ENCODE results near the gene STK35. TPM values are rescaled to one million over a fixed set of nuclear protein-coding genes. Genes with fewer than 3 reads are reported as not detected.

The STK35 gene
- total and polyA plus RNA-seq, 2 experiments from 2014 or later, result 14.2 to 22.9 TPM

- peak; percentile 24 for DNase-seq (ENCODE audit: low spot score)
- H3K4me2 ChIP-seq, result no peak overlapping the region
- H3K27me3 ChIP-seq, result no peaks in the 10 kb centered on the region
- no peaks in the 10 kb centered on the region for H3K4me1 ChIP-seq (ENCODE audit: insufficient read depth)
- no peak for TF ChIP-seq CTCF (IDR thresholded peaks at IDR 0.05; ENCODE audit: poor library complexity)
- TF ChIP-seq EZH2 (IDR thresholded peaks at IDR 0.05; ENCODE audit: borderline replicate concordance), result no peak
- TF ChIP-seq EZH2phosphoT487 (IDR thresholded peaks at IDR 0.05; ENCODE audit: low read depth, severe bottlenecking, unreplicated experiment), result no peak
- WGBS (ENCODE audit: low lambda C conversion rate, missing lambda C conversion rate), result 83% methylated on average over 2 of the region's 2 CpGs
- H3K36me3 ChIP-seq (replicated peaks; ENCODE audit: insufficient read depth, low read depth), result no peaks in the 10 kb centered on the region
- peak overlapping the region; percentile 20 for H3K27ac ChIP-seq
- peaks cover 100% of the 10 kb centered on the region for H3K79me2 ChIP-seq
- no peaks in the 10 kb centered on the region for H3K9me2 ChIP-seq (replicated peaks; ENCODE audit: insufficient read depth)
- no peak overlapping the region for H2AFZ ChIP-seq
- H3K4me3 ChIP-seq, result no peak overlapping the region
- peaks cover 96% of the 10 kb centered on the region for H4K20me1 ChIP-seq (ENCODE audit: insufficient read depth, poor library complexity, severe bottlenecking)
- no peaks in the 10 kb centered on the region for H3K9me3 ChIP-seq (ENCODE audit: low read depth)
Measured at GRCh38 chr20:2114990-2115681, 13.5 kb downstream of the STK35 start.

DNA sequence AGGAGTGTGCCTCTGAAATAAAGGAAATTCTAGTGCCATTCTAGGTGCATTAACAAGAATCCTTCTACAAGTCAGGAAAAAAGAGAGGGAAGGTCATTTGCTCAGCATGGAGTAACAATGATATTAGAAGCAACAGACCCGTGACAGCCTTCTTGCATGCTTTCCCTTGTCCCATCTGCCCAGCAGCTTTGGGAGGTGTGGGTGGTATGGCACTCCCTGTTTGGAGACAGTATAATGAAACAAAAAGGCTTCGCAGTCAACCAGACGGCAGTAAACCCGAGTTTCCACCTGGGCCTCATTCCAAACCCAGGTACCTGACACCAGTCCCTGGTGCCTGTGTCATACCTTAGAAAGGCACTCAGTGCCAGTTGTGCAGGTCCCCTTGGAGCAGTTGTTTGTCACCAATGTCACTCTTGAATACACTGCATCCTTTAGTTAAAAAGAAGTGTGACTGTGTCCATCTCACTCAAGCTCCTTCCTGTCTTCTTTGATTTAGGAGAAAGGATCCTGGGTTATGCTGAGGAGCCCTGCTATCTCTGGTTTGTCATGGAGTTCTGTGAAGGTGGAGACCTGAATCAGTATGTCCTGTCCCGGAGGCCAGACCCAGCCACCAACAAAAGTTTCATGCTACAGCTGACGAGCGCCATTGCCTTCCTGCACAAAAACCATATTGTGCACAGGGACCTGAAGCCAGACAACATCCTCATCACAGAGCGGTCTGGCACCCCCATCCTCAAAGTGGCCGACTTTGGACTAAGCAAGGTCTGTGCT is 14.7 kb downstream of the STK35 start:
- no peak overlapping the region for H3K4me3 ChIP-seq
- peaks cover 100% of the 10 kb centered on the region for H3K79me2 ChIP-seq
- H4K20me1 ChIP-seq (ENCODE audit: insufficient read depth, poor library complexity, severe bottlenecking), result peaks cover 94% of the 10 kb centered on the region
- H3K36me3 ChIP-seq (replicated peaks; ENCODE audit: insufficient read depth, low read depth), result no peaks in the 10 kb centered on the region
- H3K4me2 ChIP-seq, result no peak overlapping the region
- no peak overlapping the region for H3K27ac ChIP-seq
- H2AFZ ChIP-seq, result no peak overlapping the region
- no peaks in the 10 kb centered on the region for H3K9me2 ChIP-seq (replicated peaks; ENCODE audit: insufficient read depth)
- no peak for DNase-seq (ENCODE audit: low spot score)
- TF ChIP-seq CTCF (IDR thresholded peaks at IDR 0.05; ENCODE audit: poor library complexity) (no peak), EZH2phosphoT487 (IDR thresholded peaks at IDR 0.05; ENCODE audit: low read depth, severe bottlenecking, unreplicated experiment) (no peak), EZH2 (IDR thresholded peaks at IDR 0.05; ENCODE audit: borderline replicate concordance) (no peak)
- WGBS (ENCODE audit: low lambda C conversion rate, missing lambda C conversion rate), result 94% methylated on average over 9 of the region's 9 CpGs
- no peaks in the 10 kb centered on the region for H3K27me3 ChIP-seq
- H3K4me1 ChIP-seq (ENCODE audit: insufficient read depth), result no peaks in the 10 kb centered on the region
- no peaks in the 10 kb centered on the region for H3K9me3 ChIP-seq (ENCODE audit: low read depth)

GRCh38 chr20:2118783-2119182 is 17.2 kb downstream of the STK35 start:
- Histone ChIP-seq H3K4me2 (no peak overlapping the region), H2AFZ (no peak overlapping the region), H3K4me1 (ENCODE audit: insufficient read depth) (no peaks in the 10 kb centered on the region), H3K79me2 (peaks cover 100% of the 10 kb centered on the region), H3K9me2 (replicated peaks; ENCODE audit: insufficient read depth) (no peaks in the 10 kb centered on the region), H3K27ac (no peak overlapping the region), H3K36me3 (replicated peaks; ENCODE audit: insufficient read depth, low read depth) (no peaks in the 10 kb centered on the region), H3K9me3 (ENCODE audit: low read depth) (no peaks in the 10 kb centered on the region), H4K20me1 (ENCODE audit: insufficient read depth, poor library complexity, severe bottlenecking) (peaks cover 94% of the 10 kb centered on the region), H3K4me3 (no peak overlapping the region), H3K27me3 (no peaks in the 10 kb centered on the region)
- no peak for TF ChIP-seq CTCF (IDR thresholded peaks at IDR 0.05; ENCODE audit: poor library complexity)
- no peak for TF ChIP-seq EZH2phosphoT487 (IDR thresholded peaks at IDR 0.05; ENCODE audit: low read depth, severe bottlenecking, unreplicated experiment)
- no peak for TF ChIP-seq EZH2 (IDR thresholded peaks at IDR 0.05; ENCODE audit: borderline replicate concordance)
- DNase-seq (ENCODE audit: low spot score), result no peak
- WGBS (ENCODE audit: low lambda C conversion rate, missing lambda C conversion rate), result 94% methylated on average over 3 of the region's 3 CpGs
